AG09309 (cell line): ENCODE results near the gene CD93.

Experiments used
- DNase-seq: peaks from one replicate; pipeline ENCODE4 v3.0.0-alpha.2; 2010; ENCODE audit warnings: low read depth
- H3K4me3 ChIP-seq: 2 replicates; pipeline ENCODE4 v1.5.1; 2011; ENCODE audit warnings: mild to moderate bottlenecking, low read depth, low read length, moderate library complexity; ENCODE audit not compliant: control insufficient read depth
- CTCF ChIP-seq: IDR thresholded peaks from 2 replicates; pipeline ENCODE4 v1.5.1; 2011; ENCODE audit warnings: mild to moderate bottlenecking, low read depth, low read length, inconsistent platforms; ENCODE audit not compliant: insufficient read depth, control insufficient read depth; ENCODE audit errors: missing control alignments

The CD93 gene

DNA sequence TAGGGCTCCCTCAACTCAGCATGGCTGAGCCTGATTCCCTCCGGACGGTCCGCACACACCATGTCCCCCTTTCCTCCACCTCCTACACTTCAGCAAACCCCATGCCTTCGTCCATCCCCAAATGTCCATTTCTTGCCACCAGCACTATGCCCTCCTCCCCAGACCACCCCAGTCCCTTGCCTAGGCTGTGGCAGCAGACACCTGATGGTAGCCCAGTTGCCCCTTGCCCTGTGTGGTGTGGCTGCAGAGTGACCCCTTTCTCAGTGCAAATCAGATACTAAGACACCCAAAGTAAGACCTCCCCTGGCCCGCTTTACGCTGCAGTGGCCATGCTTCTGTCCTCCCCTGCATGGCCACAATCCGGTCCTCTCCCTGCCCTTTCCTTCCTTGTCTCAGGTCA, 34.1 kb upstream of the CD93 start:
- TF ChIP-seq CTCF = no peak
- no peak for DNase-seq
- no peak overlapping the region for H3K4me3 ChIP-seq

GRCh38 chr20:23119456-23120216, 33.5 kb upstream of the CD93 start:
- no peak for TF ChIP-seq CTCF
- H3K4me3 ChIP-seq = no peak overlapping the region
- no peak for DNase-seq

- no peak for DNase-seq
- no peak for TF ChIP-seq CTCF
- H3K4me3 ChIP-seq = no peak overlapping the region
Observed at GRCh38 chr20:23118766-23119165, 32.6 kb upstream of the CD93 start.

DNA sequence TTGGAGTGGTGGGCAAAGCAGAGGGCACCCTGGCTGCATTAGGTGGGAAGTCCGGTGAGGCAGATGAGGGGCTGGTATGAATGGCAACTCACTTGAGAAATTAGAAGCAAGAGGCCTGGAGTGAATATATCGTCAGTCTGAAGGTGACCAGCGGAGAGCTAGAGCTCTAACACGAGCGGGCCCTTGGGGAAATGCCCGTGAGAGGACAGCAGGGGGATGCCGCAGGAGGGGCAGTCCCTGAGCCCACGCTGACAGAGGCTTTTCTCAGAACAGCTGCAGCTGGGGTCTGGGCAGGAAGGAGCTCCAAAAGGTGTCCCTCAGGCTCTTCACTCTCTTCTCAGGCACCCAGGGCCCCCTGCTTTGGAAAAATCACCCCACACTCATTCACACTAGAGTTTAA, 32.0 kb upstream of the CD93 start:
- no peak for TF ChIP-seq CTCF
- no peak overlapping the region for H3K4me3 ChIP-seq
- no peak for DNase-seq

DNA sequence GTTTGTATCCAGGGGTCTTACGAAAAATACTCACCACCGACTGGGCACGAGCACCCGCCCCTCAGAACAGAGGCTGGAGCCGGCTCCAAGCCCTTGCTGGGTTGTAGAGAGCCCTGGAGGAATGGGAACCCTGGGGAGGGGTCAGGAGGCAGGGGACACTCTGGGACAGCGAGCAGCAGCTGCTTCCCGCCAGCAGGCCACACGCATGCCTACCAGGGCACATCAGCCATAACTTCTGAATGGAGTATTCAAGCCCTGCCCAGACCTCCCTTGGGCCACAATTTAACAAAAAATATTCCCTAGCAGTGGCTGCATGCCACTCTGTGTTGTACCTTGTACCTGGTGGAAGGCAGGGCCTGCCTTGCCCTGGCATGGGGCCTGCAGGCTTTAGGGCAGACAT, 31.6 kb upstream of the CD93 start:
- no peak overlapping the region for H3K4me3 ChIP-seq
- no peak for TF ChIP-seq CTCF
- no peak for DNase-seq

DNA sequence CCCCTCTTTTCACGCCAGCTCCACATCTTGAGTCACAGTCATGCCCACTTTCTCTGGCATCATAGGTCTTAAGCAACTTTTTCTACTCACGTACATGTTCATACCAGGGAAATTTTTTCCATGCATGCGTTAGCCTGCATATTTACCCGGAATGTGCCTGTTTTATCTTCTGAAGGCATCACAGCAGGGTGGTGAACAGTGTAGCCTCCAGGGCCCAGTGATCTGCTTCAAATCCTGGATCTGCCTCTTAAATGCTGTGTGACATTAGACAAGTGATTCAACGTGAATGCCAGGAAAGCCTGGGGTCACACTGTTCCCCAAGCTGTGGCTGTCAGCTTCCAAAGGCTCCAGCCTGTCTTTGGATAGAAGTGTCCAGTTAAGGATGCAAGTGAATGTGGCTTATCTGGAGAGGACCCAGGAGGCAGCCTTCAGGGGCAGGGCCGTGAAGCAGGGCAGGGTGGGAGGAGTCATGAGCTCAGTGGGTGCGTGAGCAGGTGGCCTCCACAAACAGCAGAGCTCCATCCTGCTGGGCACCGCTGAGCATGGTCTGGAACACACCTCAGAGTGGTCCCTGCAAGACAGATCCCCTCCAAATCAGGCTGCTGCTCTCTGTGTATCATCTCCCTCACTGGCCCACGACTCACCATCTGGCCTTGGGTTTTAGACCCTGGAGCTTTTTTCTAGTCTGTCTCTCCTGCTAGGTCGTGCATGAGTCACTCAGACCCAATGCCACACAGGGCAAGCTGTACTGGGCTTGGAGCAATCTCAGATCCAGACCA, 30.4 kb upstream of the CD93 start:
- DNase-seq = peak; percentile 63
- TF ChIP-seq CTCF = no peak
- no peak overlapping the region for H3K4me3 ChIP-seq
